HepG2 (cell line): ENCODE measurements around the gene GARS1. TPM values are rescaled to one million over a fixed set of nuclear protein-coding genes. Genes with fewer than 3 reads are reported as not detected.
A peak's percentile ranks its signal among the peaks of the same experiment; 100 is the strongest.

Experiments used
- ATAC-seq: fragments of 200-7000 bp; cut with Tn5 transposase; 3 replicates; pipeline ENCODE4 v1.9.1; 2020; ENCODE audit warnings: mild to moderate bottlenecking, moderate library complexity
- BruUV-seq: library from RNA; stranded (reverse); fragments of 400-500 nt; replicated peaks from 2 replicates; lab custom pipeline; 2021; lab: Mats Ljungman, UMichigan
- CTCF ChIA-PET: fragments of 300-600 bp; formaldehyde crosslinking; extraction: SDS; loops from one replicate; lab custom pipeline; 2021; ENCODE audit warnings: low total read pairs, inconsistent platforms, low intra/inter-chr PET ratio; lab: Yijun Ruan, JAX
- POLR2A ChIA-PET: fragments of 350-600 bp; sonication (Branson Sonifier 250); formaldehyde crosslinking; loops from one replicate; lab custom pipeline; 2020; ENCODE audit warnings: antibody characterized with exemption, inconsistent platforms; lab: Yijun Ruan, JAX
- DNase-seq: peaks from one replicate; pipeline ENCODE4 v3.0.0-alpha.2; 2015; ENCODE audit warnings: low spot score
- FAIRE-seq: peaks from 3 replicates; lab custom pipeline; 2011; peaks lifted over from hg19 to GRCh38; lab: Jason Lieb, UNC
- H2AFZ ChIP-seq: one replicate; pipeline ENCODE4 v1.6.1; 2011; ENCODE audit warnings: low read length, inconsistent platforms
- H3K27ac ChIP-seq: fragments of 300-600 bp; 3 replicates; pipeline ENCODE4 v1.8.0; 2011; ENCODE audit warnings: mixed run types, mild to moderate bottlenecking, mixed read lengths, low read length, inconsistent platforms; ENCODE audit not compliant: insufficient read depth; ENCODE audit errors: extremely low read length
- H3K27me3 ChIP-seq, 2 experiments: fragments of 200-600 bp in 1 of 2; 2 replicates in 1 of 2; 3 replicates in 1 of 2; pipeline versions ENCODE4 v1.6.0 to v1.8.0; 2011; ENCODE audit warnings: low read length in 2 of 2, mild to moderate bottlenecking in 2 of 2, moderate library complexity in 2 of 2, inconsistent platforms in 1 of 2; ENCODE audit not compliant: insufficient read depth in 2 of 2, control insufficient read depth in 1 of 2
- H3K36me3 ChIP-seq, 2 experiments: fragments of 200-600 bp in 1 of 2; replicated peaks in 1 of 2; 2 replicates in 1 of 2; 3 replicates in 1 of 2; pipeline versions ENCODE4 v1.5.1 to v1.8.0; 2011; ENCODE audit warnings: low read length in 2 of 2, inconsistent platforms in 1 of 2; ENCODE audit not compliant: insufficient read depth in 2 of 2, control insufficient read depth in 1 of 2
- H3K4me1 ChIP-seq: 2 replicates; pipeline ENCODE4 v1.5.1; 2012; ENCODE audit warnings: low read length, inconsistent platforms; ENCODE audit not compliant: insufficient read depth
- H3K4me2 ChIP-seq: 2 replicates; pipeline ENCODE4 v1.6.0; 2011; ENCODE audit warnings: low read depth, low read length, inconsistent platforms
- H3K4me3 ChIP-seq, 3 experiments: fragments of 200-600 bp in 1 of 3; sonication (generic), shearing (Covaris generic) in 1 of 3; replicated peaks in 1 of 3; 2 replicates each; pipeline ENCODE4 v1.5.1; 2011 to 2016; ENCODE audit warnings: low read length in 3 of 3, inconsistent platforms in 2 of 3, low read depth in 2 of 3, mild to moderate bottlenecking in 2 of 3, control low read depth in 1 of 3, mixed read lengths in 1 of 3; ENCODE audit not compliant: insufficient read depth in 1 of 3
- H3K79me2 ChIP-seq: one replicate; pipeline ENCODE4 v1.6.1; 2011; ENCODE audit warnings: low read length, inconsistent platforms; ENCODE audit not compliant: insufficient read depth
- H3K9ac ChIP-seq: 2 replicates; pipeline ENCODE4 v1.6.0; 2011; ENCODE audit warnings: mild to moderate bottlenecking, low read depth, low read length, inconsistent platforms; ENCODE audit not compliant: insufficient read depth
- H3K9me3 ChIP-seq: 2 replicates; pipeline ENCODE4 v1.5.1; 2012; ENCODE audit warnings: mild to moderate bottlenecking, low read length
- H4K20me1 ChIP-seq: 2 replicates; pipeline ENCODE4 v1.6.0; 2011; ENCODE audit warnings: inconsistent platforms, mild to moderate bottlenecking, low read length, moderate library complexity; ENCODE audit not compliant: insufficient read depth
- ATRX ChIP-seq: sonication (generic); formaldehyde crosslinking; IDR thresholded peaks from 2 replicates; pipeline ENCODE4 v1.4.0; 2020; ENCODE audit warnings: missing genetic modification reagents, borderline replicate concordance
- CC2D1A ChIP-seq: sonication (generic); formaldehyde crosslinking; IDR thresholded peaks from 2 replicates; pipeline ENCODE4 v1.8.1; 2023; ENCODE audit warnings: mild to moderate bottlenecking, missing genetic modification reagents
- DPF2 ChIP-seq: sonication (generic); formaldehyde crosslinking; IDR thresholded peaks from 2 replicates; pipeline ENCODE4 v1.4.0; 2020; ENCODE audit warnings: mild to moderate bottlenecking, low read depth, missing genetic modification reagents, borderline replicate concordance
- FOXK1 ChIP-seq: sonication (generic); formaldehyde crosslinking; IDR thresholded peaks from 2 replicates; pipeline ENCODE4 v1.4.0; 2020; ENCODE audit warnings: low read depth, missing genetic modification reagents, borderline replicate concordance
- GATAD2A ChIP-seq: IDR thresholded peaks from 2 replicates; pipeline ENCODE4 v1.6.1; 2016
- GPBP1L1 ChIP-seq: sonication (generic); formaldehyde crosslinking; IDR thresholded peaks from 2 replicates; pipeline ENCODE4 v1.5.0; 2020; ENCODE audit warnings: mild to moderate bottlenecking, missing genetic modification reagents
- MED1 ChIP-seq: sonication (generic); formaldehyde crosslinking; IDR thresholded peaks from 2 replicates; pipeline ENCODE4 v1.4.0; 2020; ENCODE audit warnings: missing genetic modification reagents
- MXI1 ChIP-seq: IDR thresholded peaks from 3 replicates; pipeline ENCODE4 v1.6.1; 2012; ENCODE audit warnings: low read depth, low read length, inconsistent platforms, borderline replicate concordance
- NONO ChIP-seq, 2 experiments: fragments of 450-650 bp in 1 of 2; sonication (generic) in 1 of 2; formaldehyde crosslinking in 1 of 2; IDR thresholded peaks in 1 of 2; conservative IDR thresholded peaks in 1 of 2; 2 replicates each; pipeline versions ENCODE4 v1.6.1 to v1.8.0; 2017 to 2022; ENCODE audit warnings: mild to moderate bottlenecking in 1 of 2, missing genetic modification reagents in 1 of 2, moderate library complexity in 1 of 2
- SAP130 ChIP-seq: IDR thresholded peaks from 2 replicates; pipeline ENCODE4 v1.6.1; 2016; ENCODE audit warnings: low read depth
- TOE1 ChIP-seq: sonication (generic); formaldehyde crosslinking; IDR thresholded peaks from 2 replicates; pipeline ENCODE4 v1.4.0; 2020; ENCODE audit warnings: mild to moderate bottlenecking, missing genetic modification reagents
- TRIM24 ChIP-seq: sonication (generic); formaldehyde crosslinking; IDR thresholded peaks from 2 replicates; pipeline ENCODE4 v1.8.0; 2022; ENCODE audit warnings: mild to moderate bottlenecking, missing genetic modification reagents
- ZMAT5 ChIP-seq: sonication (generic); formaldehyde crosslinking; IDR thresholded peaks from 2 replicates; pipeline ENCODE4 v1.5.0; 2020; ENCODE audit warnings: mild to moderate bottlenecking, low read depth, missing genetic modification reagents, borderline replicate concordance
- ZNF441 ChIP-seq: sonication (generic); formaldehyde crosslinking; IDR thresholded peaks from 2 replicates; pipeline ENCODE4 v1.7.0; 2021; ENCODE audit warnings: missing genetic modification reagents, borderline replicate concordance
- ZNF567 ChIP-seq: sonication (generic); formaldehyde crosslinking; IDR thresholded peaks from 2 replicates; pipeline ENCODE4 v1.8.1; 2023; ENCODE audit warnings: mild to moderate bottlenecking, missing genetic modification reagents, borderline replicate concordance
- ZNF616 ChIP-seq: sonication (generic); formaldehyde crosslinking; IDR thresholded peaks from 2 replicates; pipeline ENCODE4 v1.5.0; 2020; ENCODE audit warnings: low read depth, mild to moderate bottlenecking, missing genetic modification reagents
- ZNF790 ChIP-seq: sonication (generic); formaldehyde crosslinking; IDR thresholded peaks from 2 replicates; pipeline ENCODE4 v1.8.0; 2022; ENCODE audit warnings: missing genetic modification reagents, mild to moderate bottlenecking, borderline replicate concordance
- ZNF878 ChIP-seq: sonication (generic); formaldehyde crosslinking; IDR thresholded peaks from 2 replicates; pipeline ENCODE4 v1.8.1; 2023; ENCODE audit warnings: mild to moderate bottlenecking, missing genetic modification reagents, moderate library complexity
- WGBS: methylation state at CpG from one replicate; pipeline ENCODE4 v1.1.6; 2017; ENCODE audit warnings: low lambda C conversion rate; 5-methylcytosine and 5-hydroxymethylcytosine counted together
- in situ Hi-C: cut with HindIII; loops from 2 replicates; pipeline ENCODE4 v1.10.0; 2017; ENCODE audit warnings: low pct_unique_long_range_greater_than_20kb; ENCODE audit not compliant: extremely low pct_ligation_motif_present
- intact Hi-C: fragments of 100-400 bp; cut with micrococcal nuclease; formaldehyde crosslinking; loops from one replicate; pipeline ENCODE4 v1.10.0; 2022; ENCODE audit not compliant: unreplicated experiment
- polyA plus RNA-seq, 8 experiments: library from polyadenylated mRNA; depleted of rRNA in 3 of 8; stranded (reverse) in 7 of 8; unstranded in 1 of 8; fragments of >200 nt; fragmentation: Illumina TruSeq in 4 of 8; extraction: Trizol in 4 of 8; gene quantifications; 2 replicates each; pipeline versions ENCODE4 v1.2.1 to v1.2.3, GENCODE V29; 2011 to 2016; ENCODE audit warnings: low read depth in 4 of 8, missing spikeins in 1 of 8, mixed read lengths in 1 of 8; ENCODE audit not compliant: insufficient read depth in 1 of 8
- total RNA-seq, 5 experiments: library from RNA; depleted of rRNA; stranded (reverse); fragments of >200 nt; fragmentation: Illumina TruSeq; extraction: Trizol; gene quantifications; 2 replicates each; pipeline ENCODE4 v1.2.3, GENCODE V29; 2016; ENCODE audit warnings: low read depth in 1 of 5
- TF ChIP-seq, protein P1 (sequence below): conservative IDR thresholded peaks from 2 replicates; pipeline ENCODE4 v1.6.1; 2018; ENCODE audit warnings: missing genetic modification reagents
- TF ChIP-seq, protein P2 (sequence below): sonication (generic); formaldehyde crosslinking; IDR thresholded peaks from 2 replicates; pipeline ENCODE4 v1.5.0; 2020; ENCODE audit warnings: mild to moderate bottlenecking, missing genetic modification reagents

Gene GARS1
- total and polyA plus RNA-seq, 2 of the 13 experiments (the other 11 are each of a cell fraction or from before 2014, with no cell fraction given), result 140 to 460 TPM

- FAIRE-seq (no peak), DNase-seq (no peak), ATAC-seq (peak; percentile 21)
- WGBS, result under 1% methylated on average over 13 of the region's 13 CpGs
- Histone ChIP-seq H3K27me3 (no peaks in the 10 kb centered on the region; a peak in 1 of 5 replicates), H3K9me3 (no peaks in the 10 kb centered on the region), H3K4me1 (peaks cover 42% of the 10 kb centered on the region), H3K36me3 (peaks cover 3 to 20% of the 10 kb centered on the region in 2 experiments; a peak in 4 of 5 replicates), H3K9ac (peak overlapping the region; percentile 96), H3K79me2 (peaks cover 54% of the 10 kb centered on the region), H3K4me2 (peak overlapping the region; percentile 65), H3K4me3 (peak overlapping the region; percentile 92 to 97 (median 95)), H4K20me1 (peaks cover 26% of the 10 kb centered on the region), H2AFZ (no peak overlapping the region), H3K27ac (peak overlapping the region; percentile 95)
- ChIA-PET POLR2A (no interaction called here), CTCF (no interaction called here)
- in situ Hi-C loops, result no loop called here
- TSS peak; percentile 59 for BruUV-seq
- intact Hi-C loops, result no loop called here
- TF ChIP-seq MXI1 (no peak), SAP130 (CRISPR knock-in tag) (peak; percentile 8; the same call in 1 of the 2 replicates), ZNF567 (CRISPR knock-in tag) (no peak), ATRX (CRISPR knock-in tag) (no peak), ZMAT5 (CRISPR knock-in tag) (no peak), ZNF441 (CRISPR knock-in tag) (no peak), ZNF616 (CRISPR knock-in tag) (no peak), NONO (IDR thresholded peaks at IDR 0.05) (no peak), NONO (CRISPR knock-in tag; conservative IDR thresholded peaks at IDR 0.05) (no peak), MED1 (CRISPR knock-in tag) (no peak), GATAD2A (CRISPR knock-in tag) (no peak), FOXK1 (CRISPR knock-in tag) (no peak), TOE1 (CRISPR knock-in tag) (no peak), ZNF790 (no peak), TRIM24 (CRISPR knock-in tag) (no peak), CC2D1A (CRISPR knock-in tag) (no peak), DPF2 (CRISPR knock-in tag) (no peak), GPBP1L1 (CRISPR knock-in tag) (no peak), ZNF878 (0 out of 2 replicates have a peak, but pooled peaks have one; percentile 21)
- TF ChIP-seq, protein P1, sequence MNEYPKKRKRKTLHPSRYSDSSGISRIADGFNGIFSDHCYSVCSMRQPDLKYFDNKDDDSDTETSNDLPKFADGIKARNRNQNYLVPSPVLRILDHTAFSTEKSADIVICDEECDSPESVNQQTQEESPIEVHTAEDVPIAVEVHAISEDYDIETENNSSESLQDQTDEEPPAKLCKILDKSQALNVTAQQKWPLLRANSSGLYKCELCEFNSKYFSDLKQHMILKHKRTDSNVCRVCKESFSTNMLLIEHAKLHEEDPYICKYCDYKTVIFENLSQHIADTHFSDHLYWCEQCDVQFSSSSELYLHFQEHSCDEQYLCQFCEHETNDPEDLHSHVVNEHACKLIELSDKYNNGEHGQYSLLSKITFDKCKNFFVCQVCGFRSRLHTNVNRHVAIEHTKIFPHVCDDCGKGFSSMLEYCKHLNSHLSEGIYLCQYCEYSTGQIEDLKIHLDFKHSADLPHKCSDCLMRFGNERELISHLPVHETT (CRISPR knock-in tag), result no peak
- TF ChIP-seq, protein P2, sequence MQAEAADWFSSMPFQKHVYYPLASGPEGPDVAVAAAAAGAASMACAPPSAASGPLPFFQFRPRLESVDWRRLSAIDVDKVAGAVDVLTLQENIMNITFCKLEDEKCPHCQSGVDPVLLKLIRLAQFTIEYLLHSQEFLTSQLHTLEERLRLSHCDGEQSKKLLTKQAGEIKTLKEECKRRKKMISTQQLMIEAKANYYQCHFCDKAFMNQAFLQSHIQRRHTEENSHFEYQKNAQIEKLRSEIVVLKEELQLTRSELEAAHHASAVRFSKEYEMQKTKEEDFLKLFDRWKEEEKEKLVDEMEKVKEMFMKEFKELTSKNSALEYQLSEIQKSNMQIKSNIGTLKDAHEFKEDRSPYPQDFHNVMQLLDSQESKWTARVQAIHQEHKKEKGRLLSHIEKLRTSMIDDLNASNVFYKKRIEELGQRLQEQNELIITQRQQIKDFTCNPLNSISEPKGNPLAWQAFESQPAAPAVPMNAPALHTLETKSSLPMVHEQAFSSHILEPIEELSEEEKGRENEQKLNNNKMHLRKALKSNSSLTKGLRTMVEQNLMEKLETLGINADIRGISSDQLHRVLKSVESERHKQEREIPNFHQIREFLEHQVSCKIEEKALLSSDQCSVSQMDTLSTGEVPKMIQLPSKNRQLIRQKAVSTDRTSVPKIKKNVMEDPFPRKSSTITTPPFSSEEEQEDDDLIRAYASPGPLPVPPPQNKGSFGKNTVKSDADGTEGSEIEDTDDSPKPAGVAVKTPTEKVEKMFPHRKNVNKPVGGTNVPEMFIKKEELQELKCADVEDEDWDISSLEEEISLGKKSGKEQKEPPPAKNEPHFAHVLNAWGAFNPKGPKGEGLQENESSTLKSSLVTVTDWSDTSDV (CRISPR knock-in tag), result no peak
Measured at GRCh38 chr7:30595436-30596013, 847 bp downstream of the GARS1 start.
